B cell (primary cell): ENCODE results near the gene WEE2. TPM values are rescaled to one million over a fixed set of nuclear protein-coding genes. Genes with fewer than 3 reads are reported as not detected.

ENCODE experiments used
- ATAC-seq: fragments of 200-7000 bp; cut with Tn5 transposase; one replicate; pipeline ENCODE4 v1.10.0; 2021; ENCODE audit warnings: low read depth, mild to moderate bottlenecking, moderate number of reproducible peaks, moderate library complexity
- CTCF ChIA-PET: fragments of 350-600 bp; sonication (Branson Sonifier 250); formaldehyde crosslinking; loops from one replicate; lab custom pipeline; 2021; ENCODE audit warnings: antibody characterized with exemption, inconsistent platforms; lab: Charles Lee
- POLR2A ChIA-PET: fragments of 350-600 bp; sonication (Branson Sonifier 250); formaldehyde crosslinking; loops from one replicate; lab custom pipeline; 2021; ENCODE audit warnings: antibody characterized with exemption; lab: Charles Lee
- DNase-seq: peaks from one replicate; pipeline ENCODE4 v3.0.0; 2013
- H2AFZ ChIP-seq: 2 replicates; pipeline ENCODE4 v1.6.1; 2012; ENCODE audit warnings: mild to moderate bottlenecking, low read depth, low read length; ENCODE audit not compliant: insufficient read depth, poor library complexity, severe bottlenecking
- H3K27ac ChIP-seq, 2 donors: 1 replicate in 1 of 2; 2 replicates in 1 of 2; pipeline ENCODE4 v1.5.1; 2012 to 2013; ENCODE audit warnings: low read length in 2 of 2, mild to moderate bottlenecking in 2 of 2, moderate library complexity in 1 of 2
- H3K27me3 ChIP-seq, 4 experiments: fragments of 200-600 bp in 1 of 4; sonication (generic) in 1 of 4; replicated peaks in 1 of 4; 1 replicate in 2 of 4; 2 replicates in 2 of 4; pipeline versions ENCODE4 v1.6.1 to v1.7.0; 2013 to 2016; ENCODE audit warnings: low read length in 3 of 4, mild to moderate bottlenecking in 2 of 4, mixed read lengths in 1 of 4, moderate library complexity in 1 of 4; ENCODE audit not compliant: insufficient read depth in 4 of 4, control insufficient read depth in 3 of 4; ENCODE audit errors: control extremely low read depth in 1 of 4
- H3K36me3 ChIP-seq, 2 experiments: replicated peaks in 1 of 2; 1 replicate in 1 of 2; 2 replicates in 1 of 2; pipeline versions ENCODE4 v1.6.1 to v1.7.1; 2013; ENCODE audit warnings: low read length in 1 of 2; ENCODE audit not compliant: insufficient read depth in 2 of 2, control insufficient read depth in 1 of 2; ENCODE audit errors: control extremely low read depth in 1 of 2, extremely low read depth in 1 of 2
- H3K4me1 ChIP-seq, 2 donors: fragments of 200-600 bp in 1 of 2; sonication (generic) in 1 of 2; 1 replicate in 1 of 2; 2 replicates in 1 of 2; pipeline versions ENCODE4 v1.5.1 to v1.6.1; 2013 to 2017; ENCODE audit warnings: low read length in 2 of 2; ENCODE audit not compliant: control insufficient read depth in 2 of 2, insufficient read depth in 2 of 2
- H3K4me2 ChIP-seq: replicated peaks from 2 replicates; pipeline ENCODE3; 2012; ENCODE audit warnings: mild to moderate bottlenecking, low read depth, low read length; ENCODE audit not compliant: poor library complexity, severe bottlenecking
- H3K4me3 ChIP-seq, 5 experiments: fragments of 200-600 bp in 1 of 5; sonication (generic) in 1 of 5; 1 replicate in 3 of 5; 2 replicates in 2 of 5; pipeline versions ENCODE4 v1.5.1 to v1.7.0; 2011 to 2016; ENCODE audit warnings: low read length in 4 of 5, mild to moderate bottlenecking in 4 of 5, low read depth in 2 of 5, control low read depth in 1 of 5, moderate library complexity in 1 of 5; ENCODE audit not compliant: insufficient read depth in 1 of 5; ENCODE audit errors: control extremely low read depth in 1 of 5, extremely low read depth in 1 of 5
- H3K79me2 ChIP-seq: fragments of 200-600 bp; sonication (generic); one replicate; pipeline ENCODE4 v1.6.0; 2016; ENCODE audit warnings: low read length; ENCODE audit not compliant: control insufficient read depth, insufficient read depth
- H3K9ac ChIP-seq: fragments of 200-600 bp; sonication (generic); 2 replicates; pipeline ENCODE4 v1.6.1; 2017; ENCODE audit warnings: mild to moderate bottlenecking, low read length, moderate library complexity
- H3K9me3 ChIP-seq, 3 donors: one replicate each; pipeline versions ENCODE4 v1.6.1 to v1.7.1; 2013; ENCODE audit warnings: low read length in 2 of 3; ENCODE audit not compliant: control insufficient read depth in 2 of 3, insufficient read depth in 1 of 3; ENCODE audit errors: control extremely low read depth in 1 of 3
- H4K20me1 ChIP-seq: 2 replicates; pipeline ENCODE4 v1.6.0; 2012; ENCODE audit warnings: mild to moderate bottlenecking, low read length; ENCODE audit not compliant: insufficient read depth, control insufficient read depth, poor library complexity, severe bottlenecking
- H3K27ac Mint-ChIP-seq: one replicate; pipeline ENCODE4 v1.8.0; 2021; ENCODE audit warnings: mixed read lengths
- H3K27me3 Mint-ChIP-seq: one replicate; pipeline ENCODE4 v1.8.0; 2021; ENCODE audit warnings: mixed read lengths
- H3K4me1 Mint-ChIP-seq: one replicate; pipeline ENCODE4 v1.8.0; 2021; ENCODE audit warnings: mixed read lengths
- H3K4me3 Mint-ChIP-seq: one replicate; pipeline ENCODE4 v1.8.0; 2021; ENCODE audit warnings: mixed read lengths
- H3K9me3 Mint-ChIP-seq: one replicate; pipeline ENCODE4 v1.8.0; 2022; ENCODE audit warnings: mixed read lengths; ENCODE audit not compliant: insufficient read depth
- CTCF ChIP-seq: fragments of 200-600 bp; IDR thresholded peaks from one replicate; pipeline ENCODE4 v1.8.0; 2022; ENCODE audit warnings: antibody characterized with exemption, mild to moderate bottlenecking
- EZH2 ChIP-seq: IDR thresholded peaks from 2 replicates; pipeline ENCODE4 v1.6.1; 2012; ENCODE audit warnings: borderline replicate concordance, low read depth, mild to moderate bottlenecking, moderate library complexity, low read length; ENCODE audit not compliant: insufficient read depth, poor library complexity, severe bottlenecking
- WGBS: methylation state at CpG from one replicate; pipeline ENCODE4 v1.1.5; 2013; ENCODE audit warnings: missing lambda C conversion rate; ENCODE audit not compliant: insufficient coverage; 5-methylcytosine and 5-hydroxymethylcytosine counted together
- intact Hi-C: fragments of 100-400 bp; cut with micrococcal nuclease; formaldehyde crosslinking; loops from one replicate; pipeline ENCODE4 v1.10.0; 2022
- polyA plus RNA-seq: library from polyadenylated mRNA; depleted of rRNA; stranded (reverse); fragments of >200 nt; gene quantifications from 2 replicates; pipeline ENCODE4 v1.2.3, GENCODE V29; 2012
- total RNA-seq, 2 donors: library from RNA; stranded (reverse); fragments of 120-200 nt in 1 of 2; gene quantifications; 1 replicate in 1 of 2; 2 replicates in 1 of 2; pipeline versions ENCODE4 v1.2.3 to v1.2.4, GENCODE V29; 2013 to 2022

WEE2 gene
- total and polyA plus RNA-seq, 2 donors (not counting 1 experiment from before 2014, with no cell fraction given) = not detected

DNA sequence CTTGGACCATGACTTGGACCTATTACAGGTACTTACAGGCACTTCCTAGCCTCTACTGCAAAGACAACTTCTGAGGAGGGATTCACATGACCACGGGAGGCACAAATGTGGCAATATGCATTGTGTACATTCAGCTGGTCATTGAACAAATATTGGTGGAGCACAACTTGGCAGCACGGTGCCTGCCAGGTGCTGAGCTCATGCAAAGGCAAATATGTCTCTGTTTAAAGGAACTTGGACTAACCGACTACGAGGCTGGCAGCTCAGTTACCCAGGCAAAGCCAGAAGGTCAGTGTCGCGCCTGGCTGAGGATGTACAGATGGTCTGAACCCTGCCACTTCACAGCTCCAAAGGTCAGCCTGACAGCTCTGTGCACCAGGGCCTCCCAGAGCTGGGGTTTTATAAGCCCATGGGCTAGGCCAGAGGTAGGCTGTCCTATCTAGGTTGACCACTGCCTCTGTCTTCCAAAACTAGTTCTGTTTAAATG is 12.3 kb upstream of the WEE2 start:
- H3K9me3 ChIP-seq = no peaks in the 10 kb centered on the region
- peaks cover 98% of the 10 kb centered on the region for H3K79me2 ChIP-seq
- Mint-ChIP-seq H3K27me3 (no peaks in the 10 kb centered on the region), H3K4me3 (no peak overlapping the region), H3K4me1 (peaks cover 74% of the 10 kb centered on the region), H3K9me3 (no peaks in the 10 kb centered on the region), H3K27ac (no peak overlapping the region)
- DNase-seq = no peak
- H3K36me3 ChIP-seq = peaks cover 0 to 5% of the 10 kb centered on the region in 2 experiments
- ATAC-seq = no peak
- no peak for TF ChIP-seq CTCF
- TF ChIP-seq EZH2 = no peak
- H3K27me3 ChIP-seq = no peaks in the 10 kb centered on the region
- H3K4me2 ChIP-seq = peak overlapping the region; percentile 4
- ChIA-PET POLR2A (no interaction called here), CTCF (interaction anchor here (1.0 to 2.5 kb wide), 4 partner anchors 13 to 43 kb away, joined by 3 to 11 read pairs (median 5); partner anchors contain the start of gene SSBP1)
- intact Hi-C loops = no loop called here
- no peak overlapping the region for H3K4me3 ChIP-seq
- H2AFZ ChIP-seq = no peak overlapping the region
- WGBS = 78% methylated on average over 5 of the region's 6 CpGs
- no peak overlapping the region for H3K9ac ChIP-seq
- H3K27ac ChIP-seq = no peak overlapping the region
- peaks cover 36% of the 10 kb centered on the region in 2 donors for H3K4me1 ChIP-seq
- peaks cover 49% of the 10 kb centered on the region for H4K20me1 ChIP-seq

DNA sequence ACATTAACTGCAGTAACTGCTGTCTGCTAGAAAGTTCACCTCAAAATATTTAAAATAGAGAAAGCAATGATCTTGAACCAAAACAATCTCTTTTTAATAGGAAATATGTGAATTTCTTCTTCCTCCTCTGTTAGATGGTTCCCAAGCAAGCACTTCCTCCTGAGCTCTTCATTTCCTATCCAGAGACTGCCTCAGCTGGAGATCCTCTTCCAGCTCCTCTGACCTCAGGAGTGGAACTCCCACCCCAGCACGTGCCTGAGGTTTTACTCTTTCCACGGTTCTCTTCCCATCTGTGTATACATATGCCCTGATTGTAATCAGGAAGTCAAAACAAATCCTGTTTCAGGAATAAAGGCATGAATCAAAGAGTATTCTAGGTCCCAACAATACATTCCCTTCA is 11.8 kb upstream of the WEE2 start:
- Histone ChIP-seq H3K4me1 (peaks cover 37 to 38% of the 10 kb centered on the region in 2 donors), H2AFZ (no peak overlapping the region), H3K27ac (no peak overlapping the region), H3K9me3 (no peaks in the 10 kb centered on the region), H3K27me3 (no peaks in the 10 kb centered on the region), H3K36me3 (peaks cover 0 to 5% of the 10 kb centered on the region in 2 experiments), H4K20me1 (peaks cover 44% of the 10 kb centered on the region), H3K9ac (no peak overlapping the region), H3K79me2 (peaks cover 96% of the 10 kb centered on the region), H3K4me3 (no peak overlapping the region), H3K4me2 (no peak overlapping the region)
- intact Hi-C loops = no loop called here
- ChIA-PET POLR2A (no interaction called here), CTCF (interaction anchor here (1.0 to 2.5 kb wide), 4 partner anchors 14 to 42 kb away, joined by 3 to 11 read pairs (median 5); partner anchors contain the start of gene SSBP1)
- Mint-ChIP-seq H3K4me1 (peaks cover 77% of the 10 kb centered on the region), H3K9me3 (no peaks in the 10 kb centered on the region), H3K4me3 (no peak overlapping the region), H3K27me3 (no peaks in the 10 kb centered on the region), H3K27ac (peak overlapping the region; percentile 0)
- no peak for ATAC-seq
- no peak for TF ChIP-seq CTCF
- no peak for TF ChIP-seq EZH2
- no CpG with 5 or more reads among the region's 2 CpGs for WGBS
- no peak for DNase-seq
